H1 (cell line): ENCODE measurements around the gene ZNHIT3. TPM values are rescaled to one million over a fixed set of nuclear protein-coding genes. Genes with fewer than 3 reads are reported as not detected.

Experiments used
- CTCF ChIA-PET: fragments of 300-600 bp; sonication (Branson Sonifier 250); formaldehyde crosslinking; loops from one replicate; lab custom pipeline; 2021; ENCODE audit not compliant: partially characterized antibody; lab: Charles Lee
- POLR2A ChIA-PET: fragments of 300-600 bp; sonication (Branson Sonifier 250); formaldehyde crosslinking; loops from one replicate; lab custom pipeline; 2021; ENCODE audit warnings: inconsistent platforms; ENCODE audit not compliant: partially characterized antibody; lab: Charles Lee
- DNase-seq, 2 experiments: peaks; one replicate each; pipeline versions ENCODE4 v3.0.0 to v3.0.0-alpha.2; 2010 to 2022; ENCODE audit warnings: low spot score in 2 of 2, low read depth in 1 of 2, mixed read lengths in 1 of 2
- FAIRE-seq: peaks from 2 replicates; lab custom pipeline; 2011; peaks lifted over from hg19 to GRCh38; lab: Jason Lieb, UNC
- H2AFZ ChIP-seq: 2 replicates; pipeline ENCODE4 v1.8.1; 2012; ENCODE audit warnings: low read length, inconsistent platforms
- H2AK5ac ChIP-seq: 2 replicates; pipeline ENCODE4 v1.6.1; 2013; ENCODE audit warnings: low read depth, low read length
- H2BK120ac ChIP-seq: replicated peaks from 2 replicates; pipeline ENCODE3; 2013; ENCODE audit warnings: low read depth, low read length, inconsistent platforms
- H2BK12ac ChIP-seq: 2 replicates; pipeline ENCODE4 v1.6.1; 2013; ENCODE audit warnings: low read depth, low read length
- H2BK15ac ChIP-seq: 2 replicates; pipeline ENCODE4 v1.6.1; 2013; ENCODE audit warnings: low read length
- H2BK20ac ChIP-seq: 2 replicates; pipeline ENCODE4 v1.6.1; 2013; ENCODE audit warnings: low read length
- H2BK5ac ChIP-seq: 2 replicates; pipeline ENCODE4 v1.6.1; 2013; ENCODE audit warnings: low read depth, low read length
- H3K14ac ChIP-seq: 2 replicates; pipeline ENCODE4 v1.6.1; 2013; ENCODE audit warnings: inconsistent platforms; ENCODE audit not compliant: insufficient read length
- H3K18ac ChIP-seq: 2 replicates; pipeline ENCODE4 v1.6.1; 2013; ENCODE audit warnings: low read length; ENCODE audit errors: extremely low read depth
- H3K23ac ChIP-seq: 2 replicates; pipeline ENCODE4 v1.6.1; 2013; ENCODE audit warnings: inconsistent platforms; ENCODE audit not compliant: insufficient read length
- H3K23me2 ChIP-seq: 2 replicates; pipeline ENCODE4 v1.6.1; 2013; ENCODE audit warnings: low read depth, low read length
- H3K27ac ChIP-seq: 2 replicates; pipeline ENCODE4 v1.6.1; 2011; ENCODE audit warnings: low read depth, low read length, inconsistent platforms
- H3K27me3 ChIP-seq, 4 experiments: replicated peaks in 1 of 4; 1 replicate in 1 of 4; 2 replicates in 3 of 4; pipeline versions ENCODE4 v1.6.1 to v1.8.1; 2011 to 2013; ENCODE audit warnings: low read length in 3 of 4, mild to moderate bottlenecking in 3 of 4, inconsistent platforms in 2 of 4, mixed read lengths in 2 of 4, moderate library complexity in 1 of 4; ENCODE audit not compliant: control insufficient read depth in 3 of 4, insufficient read depth in 3 of 4; ENCODE audit errors: extremely low read depth in 1 of 4
- H3K36me3 ChIP-seq, 4 experiments: 2 replicates each; pipeline versions ENCODE4 v1.6.1 to v1.8.1; 2011 to 2013; ENCODE audit warnings: mild to moderate bottlenecking in 4 of 4, low read length in 3 of 4, moderate library complexity in 2 of 4, control low read depth in 1 of 4, inconsistent platforms in 1 of 4; ENCODE audit not compliant: insufficient read depth in 4 of 4, control insufficient read depth in 2 of 4
- H3K4ac ChIP-seq: replicated peaks from 2 replicates; pipeline ENCODE3; 2013; ENCODE audit warnings: low read length, low read depth, mixed read lengths, inconsistent platforms; ENCODE audit not compliant: insufficient read length
- H3K4me1 ChIP-seq, 4 experiments: replicated peaks in 1 of 4; 1 replicate in 1 of 4; 2 replicates in 3 of 4; pipeline versions ENCODE4 v1.6.1 to v1.8.1; 2011 to 2013; ENCODE audit warnings: low read length in 3 of 4, inconsistent platforms in 2 of 4, mixed read lengths in 1 of 4; ENCODE audit not compliant: insufficient read depth in 4 of 4, control insufficient read depth in 3 of 4
- H3K4me2 ChIP-seq, 2 experiments: 2 replicates each; pipeline versions ENCODE4 v1.6.1 to v1.8.1; 2011 to 2013; ENCODE audit warnings: low read depth in 2 of 2, low read length in 2 of 2, control low read depth in 1 of 2, inconsistent platforms in 1 of 2, mild to moderate bottlenecking in 1 of 2; ENCODE audit not compliant: insufficient read depth in 1 of 2
- H3K4me3 ChIP-seq, 4 experiments: fragments of 200-600, 300-600 bp in 1 of 4; sonication (generic), shearing (Covaris generic), sonication (Bioruptor Twin) in 1 of 4; 2 replicates each; pipeline versions ENCODE4 v1.5.1 to v1.8.1; 2011 to 2016; ENCODE audit warnings: low read length in 4 of 4, low read depth in 3 of 4, control low read depth in 2 of 4, inconsistent platforms in 2 of 4, mild to moderate bottlenecking in 2 of 4, mixed read lengths in 1 of 4, moderate library complexity in 1 of 4; ENCODE audit not compliant: insufficient read depth in 2 of 4; ENCODE audit errors: extremely low read depth in 1 of 4
- H3K56ac ChIP-seq: replicated peaks from 2 replicates; pipeline ENCODE3; 2013; ENCODE audit warnings: low read depth, mild to moderate bottlenecking, mixed read lengths, low read length, inconsistent platforms; ENCODE audit not compliant: insufficient read length
- H3K79me1 ChIP-seq: 2 replicates; pipeline ENCODE4 v1.6.1; 2013; ENCODE audit warnings: low read depth, low read length, control low read depth
- H3K79me2 ChIP-seq, 2 experiments: 2 replicates each; pipeline versions ENCODE4 v1.6.1 to v1.8.1; 2012 to 2013; ENCODE audit warnings: low read length in 2 of 2, mild to moderate bottlenecking in 2 of 2, inconsistent platforms in 1 of 2; ENCODE audit not compliant: insufficient read depth in 2 of 2, control insufficient read depth in 1 of 2
- H3K9ac ChIP-seq, 4 experiments: replicated peaks in 1 of 4; 1 replicate in 1 of 4; 2 replicates in 3 of 4; pipeline versions ENCODE4 v1.6.1 to v1.8.1; 2011 to 2013; ENCODE audit warnings: low read depth in 3 of 4, low read length in 3 of 4, control low read depth in 2 of 4, mild to moderate bottlenecking in 2 of 4, moderate library complexity in 2 of 4, inconsistent platforms in 1 of 4; ENCODE audit errors: extremely low read depth in 1 of 4
- H3K9me3 ChIP-seq, 2 experiments: 2 replicates each; pipeline versions ENCODE4 v1.6.1 to v1.8.1; 2012 to 2013; ENCODE audit warnings: mild to moderate bottlenecking in 2 of 2, moderate library complexity in 2 of 2, control low read depth in 1 of 2, inconsistent platforms in 1 of 2, low read depth in 1 of 2, low read length in 1 of 2, mixed read lengths in 1 of 2; ENCODE audit not compliant: insufficient read depth in 2 of 2
- H4K20me1 ChIP-seq, 2 experiments: replicated peaks in 1 of 2; 2 replicates each; pipeline versions ENCODE3 to v1.8.1; 2011 to 2013; ENCODE audit warnings: inconsistent platforms in 2 of 2, low read length in 2 of 2, mild to moderate bottlenecking in 1 of 2; ENCODE audit not compliant: insufficient read depth in 2 of 2, control insufficient read depth in 1 of 2
- H4K5ac ChIP-seq: 2 replicates; pipeline ENCODE4 v1.6.1; 2013; ENCODE audit warnings: low read length, low read depth, mixed read lengths, inconsistent platforms; ENCODE audit not compliant: insufficient read length
- H4K8ac ChIP-seq: 2 replicates; pipeline ENCODE4 v1.8.0; 2013; ENCODE audit warnings: mild to moderate bottlenecking, moderate library complexity, low read length, inconsistent platforms; ENCODE audit not compliant: insufficient read depth; ENCODE audit errors: extremely low read depth
- H4K91ac ChIP-seq: replicated peaks from 2 replicates; pipeline ENCODE3; 2013; ENCODE audit warnings: low read length, mixed read lengths, inconsistent platforms; ENCODE audit not compliant: insufficient read length
- BCL11A ChIP-seq, 2 experiments: IDR thresholded peaks; one replicate each; pipeline ENCODE4 v1.6.1; 2011; ENCODE audit warnings: low read depth in 2 of 2, low read length in 2 of 2, mild to moderate bottlenecking in 2 of 2
- EGR1 ChIP-seq: IDR thresholded peaks from 2 replicates; pipeline ENCODE4 v1.6.1; 2011; ENCODE audit warnings: low read depth, low read length, borderline replicate concordance
- RXRA ChIP-seq: IDR thresholded peaks from 2 replicates; pipeline ENCODE4 v1.6.1; 2011; ENCODE audit warnings: low read depth, mild to moderate bottlenecking, low read length, moderate library complexity; ENCODE audit not compliant: insufficient read depth
- SIX5 ChIP-seq: IDR thresholded peaks from 2 replicates; pipeline ENCODE4 v1.6.1; 2011; ENCODE audit warnings: mild to moderate bottlenecking, low read depth, low read length
- SUZ12 ChIP-seq: fragments of 200-600 bp; sonication (generic); IDR thresholded peaks from 2 replicates; pipeline ENCODE4 v1.6.1; 2012; ENCODE audit warnings: mild to moderate bottlenecking, inconsistent platforms, low read length, moderate library complexity, mixed read lengths
- YY1 ChIP-seq: IDR thresholded peaks from 2 replicates; pipeline ENCODE4 v1.6.1; 2011; ENCODE audit warnings: low read depth, mild to moderate bottlenecking, low read length
- ZNF274 ChIP-seq: IDR thresholded peaks from 2 replicates; pipeline ENCODE4 v1.7.0; 2012; ENCODE audit warnings: low read length, borderline replicate concordance; ENCODE audit errors: extremely low read depth
- polyA plus RNA-seq, 7 experiments: library from polyadenylated mRNA; depleted of rRNA in 3 of 7; stranded (reverse) in 5 of 7; unstranded in 2 of 7; fragments of >200 nt in 5 of 7; fragments of 200-250 nt in 2 of 7; gene quantifications; 1 replicate in 5 of 7; 2 replicates in 1 of 7; 4 replicates in 1 of 7; pipeline versions ENCODE4 v1.2.1 to v1.2.3, GENCODE V29; 2011 to 2013; ENCODE audit warnings: missing spikeins in 2 of 7, mixed read lengths in 2 of 7
- total RNA-seq: library from RNA; stranded (reverse); fragmentation: NEBNext Ultra II Directional; extraction: Animal tissue kit (Norgen Biotek cat#: 25700); gene quantifications from 2 replicates; pipeline ENCODE4 v1.2.1, GENCODE V29; 2021

The ZNHIT3 gene
- total and polyA plus RNA-seq, 2 of the 8 experiments (the other 6 are each of a cell fraction or from before 2014, with no cell fraction given): 59.1 to 147 TPM

- no peak overlapping the region for H2BK20ac ChIP-seq
- H3K14ac ChIP-seq: no peak overlapping the region
- H4K5ac ChIP-seq: no peak overlapping the region
- H3K9ac ChIP-seq: no peak overlapping the region
- no peak overlapping the region for H3K18ac ChIP-seq
- ChIA-PET CTCF (interaction anchor here (2.6 kb wide), 1 partner anchor 12 kb away, joined by 17 read pairs; no protein-coding TSS in a partner anchor), POLR2A (no interaction called here)
- H3K9me3 ChIP-seq: no peaks in the 10 kb centered on the region
- H2AFZ ChIP-seq: no peak overlapping the region
- H2BK12ac ChIP-seq: no peak overlapping the region
- H3K4me1 ChIP-seq: no peaks in the 10 kb centered on the region
- no peaks in the 10 kb centered on the region for H3K36me3 ChIP-seq
- no peak overlapping the region for H3K27ac ChIP-seq
- no peak overlapping the region for H4K8ac ChIP-seq
- no peaks in the 10 kb centered on the region for H3K79me2 ChIP-seq
- no peak overlapping the region for H2BK5ac ChIP-seq
- no peak for FAIRE-seq
- no peak overlapping the region for H2AK5ac ChIP-seq
- no peak overlapping the region for H3K23ac ChIP-seq
- no peaks in the 10 kb centered on the region for H3K23me2 ChIP-seq
- H2BK120ac ChIP-seq: no peak overlapping the region
- no peaks in the 10 kb centered on the region for H3K79me1 ChIP-seq
- no peak for DNase-seq
- peaks cover 0 to 9% (median 6%) of the 10 kb centered on the region in 4 experiments; a peak in 6 of 7 replicates for H3K27me3 ChIP-seq
- H2BK15ac ChIP-seq: no peak overlapping the region
- no peak overlapping the region for H3K4ac ChIP-seq
- TF ChIP-seq SUZ12: no peak
- TF ChIP-seq YY1: no peak
- TF ChIP-seq RXRA: no peak
- TF ChIP-seq ZNF274: no peak
- TF ChIP-seq SIX5: no peak
- TF ChIP-seq BCL11A (IDR thresholded peaks at IDR 0.05; ENCODE audit: low read depth in 2 of 2, low read length in 2 of 2): no peak
- TF ChIP-seq EGR1: no peak
- TF ChIP-seq, all 59 proteins: peak for 0
- Histone ChIP-seq H4K20me1 (no peaks in the 10 kb centered on the region), H3K4me2 (no peak overlapping the region), H3K56ac (no peak overlapping the region), H3K4me3 (no peak overlapping the region), H4K91ac (no peak overlapping the region)
These were observed 16.0 kb upstream of the ZNHIT3 start for GRCh38 chr17:36470499-36470898.
